OCI-LY7 (cell line): ENCODE results near the gene PPP1R37.

ENCODE experiments used
- EZH2phosphoT487 ChIP-seq: fragments of 200-600 bp; sonication (generic); IDR thresholded peaks from 2 replicates; pipeline ENCODE4 v1.6.1; 2018; ENCODE audit warnings: low read depth, borderline replicate concordance, mild to moderate bottlenecking, mixed run types, antibody characterized with exemption, low read length, moderate library complexity, mixed read lengths
- TF ChIP-seq, protein P1 (sequence below): fragments of 200-600 bp; sonication (generic); conservative IDR thresholded peaks from 2 replicates; pipeline ENCODE4 v1.5.1; 2014; ENCODE audit warnings: mild to moderate bottlenecking, antibody characterized with exemption, low read length, moderate library complexity, mixed read lengths

DNA sequence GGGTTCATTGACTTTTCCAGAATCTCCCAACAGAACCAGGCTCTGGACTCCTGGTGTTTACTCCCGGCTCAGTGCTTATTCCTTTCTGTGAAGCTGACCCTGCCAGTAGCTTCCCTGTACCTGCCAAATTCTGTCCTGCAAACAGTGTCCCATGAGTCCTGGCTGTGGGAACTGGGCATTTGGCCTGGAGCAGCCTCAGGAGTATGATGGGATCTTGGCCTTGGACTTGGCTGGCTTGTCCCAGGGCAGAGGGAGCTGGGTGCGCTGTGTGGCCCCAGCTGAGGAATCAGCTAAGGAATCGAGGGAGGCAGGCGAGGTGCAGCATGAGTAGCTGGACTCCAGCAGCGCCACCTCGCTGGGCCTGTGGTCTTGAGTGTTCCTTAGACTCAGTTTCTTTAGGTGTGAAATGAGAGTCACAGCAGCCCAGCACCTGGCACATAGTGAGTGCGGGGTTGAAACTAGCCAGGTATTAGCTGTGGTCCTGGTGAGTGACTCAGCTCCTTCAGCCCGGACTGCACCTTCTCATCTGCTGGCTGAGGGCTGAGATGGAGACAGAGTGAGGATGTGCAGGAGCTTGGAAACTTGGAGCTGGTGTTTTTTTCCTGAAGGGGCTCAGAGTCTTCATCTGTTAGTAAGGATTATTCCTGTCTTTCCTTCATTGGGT is 43.8 kb upstream of the PPP1R37 start:
- TF ChIP-seq, protein P1, sequence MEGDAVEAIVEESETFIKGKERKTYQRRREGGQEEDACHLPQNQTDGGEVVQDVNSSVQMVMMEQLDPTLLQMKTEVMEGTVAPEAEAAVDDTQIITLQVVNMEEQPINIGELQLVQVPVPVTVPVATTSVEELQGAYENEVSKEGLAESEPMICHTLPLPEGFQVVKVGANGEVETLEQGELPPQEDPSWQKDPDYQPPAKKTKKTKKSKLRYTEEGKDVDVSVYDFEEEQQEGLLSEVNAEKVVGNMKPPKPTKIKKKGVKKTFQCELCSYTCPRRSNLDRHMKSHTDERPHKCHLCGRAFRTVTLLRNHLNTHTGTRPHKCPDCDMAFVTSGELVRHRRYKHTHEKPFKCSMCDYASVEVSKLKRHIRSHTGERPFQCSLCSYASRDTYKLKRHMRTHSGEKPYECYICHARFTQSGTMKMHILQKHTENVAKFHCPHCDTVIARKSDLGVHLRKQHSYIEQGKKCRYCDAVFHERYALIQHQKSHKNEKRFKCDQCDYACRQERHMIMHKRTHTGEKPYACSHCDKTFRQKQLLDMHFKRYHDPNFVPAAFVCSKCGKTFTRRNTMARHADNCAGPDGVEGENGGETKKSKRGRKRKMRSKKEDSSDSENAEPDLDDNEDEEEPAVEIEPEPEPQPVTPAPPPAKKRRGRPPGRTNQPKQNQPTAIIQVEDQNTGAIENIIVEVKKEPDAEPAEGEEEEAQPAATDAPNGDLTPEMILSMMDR, result no peak
- no peak for TF ChIP-seq EZH2phosphoT487
